Peyer's patch (tissue), 4 donors: ENCODE results near the gene CNTN2. TPM values are rescaled to one million over a fixed set of nuclear protein-coding genes. Genes with fewer than 3 reads are reported as not detected.

Experiments used
- DNase-seq, 3 donors: peaks; one replicate each; pipeline ENCODE4 v3.0.0-alpha.2; 2017 to 2019
- H3K27ac ChIP-seq, 4 donors: fragments of 200-600 bp; sonication (generic); one replicate each; pipeline ENCODE4 v1.5.1; 2016 to 2019
- H3K27me3 ChIP-seq, 2 donors: fragments of 200-600 bp; sonication (generic); one replicate each; pipeline ENCODE4 v1.5.1; 2019
- H3K36me3 ChIP-seq, 3 donors: fragments of 200-600 bp; sonication (generic); one replicate each; pipeline ENCODE4 v1.5.1; 2016 to 2019
- H3K4me1 ChIP-seq, 4 donors: fragments of 200-600 bp; sonication (generic); one replicate each; pipeline ENCODE4 v1.5.1; 2016 to 2019
- H3K4me3 ChIP-seq, 4 donors: fragments of 200-600 bp; sonication (generic); 1 replicate in 3 of 4; 2 replicates in 1 of 4; pipeline ENCODE4 v1.5.1; 2016 to 2019; ENCODE audit warnings: mild to moderate bottlenecking in 1 of 4
- H3K9me3 ChIP-seq, 4 donors: fragments of 200-600 bp; sonication (generic); one replicate each; pipeline ENCODE4 v1.5.1; 2016 to 2019; ENCODE audit warnings: mild to moderate bottlenecking in 1 of 4
- POLR2A ChIP-seq, 2 donors: fragments of 450-650 bp; IDR thresholded peaks; one replicate each; pipeline ENCODE4 v1.5.1; 2017; ENCODE audit warnings: antibody characterized with exemption in 2 of 2, mild to moderate bottlenecking in 2 of 2, moderate library complexity in 2 of 2
- total RNA-seq, 4 donors: library from RNA; depleted of rRNA; stranded (reverse); fragments of >200 nt; gene quantifications; one replicate each; pipeline ENCODE4 v1.1.0, GENCODE V29; 2016
- TF ChIP-seq, protein P1 (sequence below), 6 experiments: fragments of 450-650 bp in 4 of 6; fragments of 200-600 bp in 2 of 6; sonication (generic) in 1 of 6; IDR thresholded peaks; one replicate each; pipeline ENCODE4 v1.5.1; 2017 to 2019; ENCODE audit warnings: antibody characterized with exemption in 6 of 6, mild to moderate bottlenecking in 3 of 6, moderate library complexity in 1 of 6

Gene CNTN2
- total RNA-seq, 4 donors from 2014 or later = 0.18 to 2.8 TPM; not detected in 2

GRCh38 chr1:205047764-205048231 is 4.8 kb downstream of the CNTN2 start:
- no peak overlapping the region for H3K4me3 ChIP-seq
- DNase-seq = no peak
- H3K36me3 ChIP-seq = no peaks in the 10 kb centered on the region
- H3K4me1 ChIP-seq = peaks cover 0 to 4% (median 0%) of the 10 kb centered on the region in 4 donors
- H3K27me3 ChIP-seq = peaks cover 0 to 4% of the 10 kb centered on the region in 2 donors
- no peaks in the 10 kb centered on the region for H3K9me3 ChIP-seq
- TF ChIP-seq, protein P1, sequence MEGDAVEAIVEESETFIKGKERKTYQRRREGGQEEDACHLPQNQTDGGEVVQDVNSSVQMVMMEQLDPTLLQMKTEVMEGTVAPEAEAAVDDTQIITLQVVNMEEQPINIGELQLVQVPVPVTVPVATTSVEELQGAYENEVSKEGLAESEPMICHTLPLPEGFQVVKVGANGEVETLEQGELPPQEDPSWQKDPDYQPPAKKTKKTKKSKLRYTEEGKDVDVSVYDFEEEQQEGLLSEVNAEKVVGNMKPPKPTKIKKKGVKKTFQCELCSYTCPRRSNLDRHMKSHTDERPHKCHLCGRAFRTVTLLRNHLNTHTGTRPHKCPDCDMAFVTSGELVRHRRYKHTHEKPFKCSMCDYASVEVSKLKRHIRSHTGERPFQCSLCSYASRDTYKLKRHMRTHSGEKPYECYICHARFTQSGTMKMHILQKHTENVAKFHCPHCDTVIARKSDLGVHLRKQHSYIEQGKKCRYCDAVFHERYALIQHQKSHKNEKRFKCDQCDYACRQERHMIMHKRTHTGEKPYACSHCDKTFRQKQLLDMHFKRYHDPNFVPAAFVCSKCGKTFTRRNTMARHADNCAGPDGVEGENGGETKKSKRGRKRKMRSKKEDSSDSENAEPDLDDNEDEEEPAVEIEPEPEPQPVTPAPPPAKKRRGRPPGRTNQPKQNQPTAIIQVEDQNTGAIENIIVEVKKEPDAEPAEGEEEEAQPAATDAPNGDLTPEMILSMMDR (IDR thresholded peaks at IDR 0.05) = no peak
- no peak for TF ChIP-seq POLR2A (IDR thresholded peaks at IDR 0.05)
- H3K27ac ChIP-seq = no peak overlapping the region

- Histone ChIP-seq H3K4me3 (no peak overlapping the region), H3K9me3 (no peaks in the 10 kb centered on the region), H3K4me1 (no peaks in the 10 kb centered on the region), H3K36me3 (no peaks in the 10 kb centered on the region), H3K27me3 (no peaks in the 10 kb centered on the region), H3K27ac (no peak overlapping the region)
- no peak for DNase-seq
- TF ChIP-seq, protein P1 (IDR thresholded peaks at IDR 0.05) = no peak
- TF ChIP-seq POLR2A (IDR thresholded peaks at IDR 0.05) = no peak
These were observed 5.4 kb downstream of the CNTN2 start for GRCh38 chr1:205048382-205048781.

GRCh38 chr1:205049479-205049878 is 6.5 kb downstream of the CNTN2 start:
- DNase-seq = no peak
- no peaks in the 10 kb centered on the region for H3K4me1 ChIP-seq
- H3K27me3 ChIP-seq = no peaks in the 10 kb centered on the region
- no peaks in the 10 kb centered on the region for H3K36me3 ChIP-seq
- no peak for TF ChIP-seq POLR2A (IDR thresholded peaks at IDR 0.05)
- TF ChIP-seq, protein P1 (IDR thresholded peaks at IDR 0.05) = no peak
- no peaks in the 10 kb centered on the region for H3K9me3 ChIP-seq
- no peak overlapping the region for H3K27ac ChIP-seq
- H3K4me3 ChIP-seq = no peak overlapping the region

- Histone ChIP-seq H3K36me3 (no peaks in the 10 kb centered on the region), H3K27me3 (no peaks in the 10 kb centered on the region), H3K9me3 (no peaks in the 10 kb centered on the region), H3K4me3 (no peak overlapping the region), H3K27ac (no peak overlapping the region), H3K4me1 (no peaks in the 10 kb centered on the region)
- TF ChIP-seq, protein P1 (IDR thresholded peaks at IDR 0.05) = no peak
- TF ChIP-seq POLR2A (IDR thresholded peaks at IDR 0.05) = no peak
- no peak for DNase-seq
These were observed 9.7 kb downstream of the CNTN2 start for GRCh38 chr1:205052690-205053089.

DNA sequence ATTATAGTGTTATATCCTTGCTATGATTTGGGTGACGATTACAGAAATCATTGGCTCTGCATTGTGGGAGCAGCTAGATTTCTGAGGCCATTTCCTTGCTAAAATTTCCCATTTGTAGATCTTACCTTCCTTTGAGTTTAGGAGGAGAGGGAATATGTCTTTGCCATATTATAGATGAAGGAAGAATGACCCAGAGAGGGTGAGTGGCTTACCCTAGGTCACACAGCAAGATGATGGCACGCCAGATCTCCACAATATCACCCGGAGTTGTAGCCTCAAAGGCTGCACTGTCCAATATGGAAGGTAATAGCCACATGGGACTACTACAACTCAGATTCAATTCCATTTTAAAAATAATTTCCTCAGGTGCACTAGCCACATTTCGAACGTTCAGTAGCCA is 10.3 kb downstream of the CNTN2 start:
- TF ChIP-seq, protein P1 (IDR thresholded peaks at IDR 0.05) = no peak
- DNase-seq = no peak
- Histone ChIP-seq H3K27ac (no peak overlapping the region), H3K4me3 (no peak overlapping the region), H3K36me3 (no peaks in the 10 kb centered on the region), H3K27me3 (no peaks in the 10 kb centered on the region), H3K9me3 (no peaks in the 10 kb centered on the region), H3K4me1 (no peaks in the 10 kb centered on the region)

GRCh38 chr1:205054013-205054412 is 11.0 kb downstream of the CNTN2 start:
- Histone ChIP-seq H3K4me3 (no peak overlapping the region), H3K4me1 (no peaks in the 10 kb centered on the region), H3K27ac (no peak overlapping the region), H3K36me3 (no peaks in the 10 kb centered on the region), H3K27me3 (no peaks in the 10 kb centered on the region), H3K9me3 (no peaks in the 10 kb centered on the region)
- no peak for DNase-seq
- no peak for TF ChIP-seq POLR2A (IDR thresholded peaks at IDR 0.05)
- TF ChIP-seq, protein P1 (IDR thresholded peaks at IDR 0.05) = no peak
